RWPE1 (cell line): Measurements from ENCODE around the gene BCLAF1.

Experiments used
- CTCF ChIA-PET: fragments of 350-600 bp; sonication (Branson Sonifier 250); formaldehyde crosslinking; extraction: SDS; loops from one replicate; lab custom pipeline; 2021; lab: Yijun Ruan, JAX
- POLR2A ChIA-PET: fragments of 400-600 bp; formaldehyde crosslinking; extraction: SDS; loops from one replicate; lab custom pipeline; 2020; ENCODE audit warnings: antibody characterized with exemption; ENCODE audit not compliant: low non-redundant PET; lab: Yijun Ruan, JAX
- DNase-seq: peaks from one replicate; pipeline ENCODE4 v3.0.0; 2012; ENCODE audit warnings: low spot score
- H3K27ac ChIP-seq: fragments of 450-650 bp; 2 replicates; pipeline ENCODE4 v1.5.1; 2017
- CTCF ChIP-seq: fragments of 450-650 bp; conservative IDR thresholded peaks from 2 replicates; pipeline ENCODE4 v1.5.1; 2017; ENCODE audit warnings: low read depth, mild to moderate bottlenecking

BCLAF1 gene

GRCh38 chr6:136208783-136209182, 80.9 kb downstream of the BCLAF1 start:
- ChIA-PET POLR2A (no interaction called here), CTCF (no interaction called here)
- H3K27ac ChIP-seq, result no peak overlapping the region
- TF ChIP-seq CTCF, result no peak
- DNase-seq, result no peak
